ENCODE measurements around the gene VIPR2. TPM values are rescaled to one million over a fixed set of nuclear protein-coding genes. Genes with fewer than 3 reads are reported as not detected.
"Not testable (repeated sequence)": the region's sequence is repeated elsewhere in the genome, so short reads cannot be mapped to it uniquely, and the experiment has no call there.

The VIPR2 gene
- total RNA-seq, 4 donors from 2014 or later: 9.3 to 16.6 (median 12.1) TPM

GRCh38 chr7:159100281-159101082 lies 44.2 kb downstream of the VIPR2 start:
- H3K36me3 ChIP-seq; H3K9me3 ChIP-seq; DNase-seq (ENCODE audit: extremely low spot score); intact Hi-C loops (cut with DNase I); H3K4me3 ChIP-seq: not testable (repeated sequence)
- peaks cover 37 to 58% (median 44%) of the 10 kb centered on the region in 4 donors for H3K4me1 ChIP-seq
- H3K27ac ChIP-seq (replicated peaks in 1 of 4): peak overlapping the region in 3 of 4 donors; percentile 74 to 82 (median 78)
- 98% methylated on average over 37 of the region's 37 CpGs for WGBS
- H3K27me3 ChIP-seq: peaks cover 0 to 14% (median 0%) of the 10 kb centered on the region in 4 donors

- intact Hi-C loops (cut with DNase I): no loop called here
- H3K9me3 ChIP-seq: no peaks in the 10 kb centered on the region
- H3K4me3 ChIP-seq: no peak overlapping the region
- H3K4me1 ChIP-seq: peaks cover 30 to 53% (median 43%) of the 10 kb centered on the region in 4 donors
- peaks cover 0 to 7% (median 0%) of the 10 kb centered on the region in 4 donors for H3K27me3 ChIP-seq
- peaks cover 0 to 6% (median 3%) of the 10 kb centered on the region in 4 donors for H3K36me3 ChIP-seq
- 99% methylated on average over 9 of the region's 10 CpGs for WGBS
- no peak for DNase-seq (ENCODE audit: extremely low spot score)
- no peak for TF ChIP-seq EP300 (IDR thresholded peaks at IDR 0.05)
- peak overlapping the region; percentile 72 to 82 (median 76) for H3K27ac ChIP-seq (replicated peaks in 1 of 4)
These were observed 44.9 kb downstream of the VIPR2 start for GRCh38 chr7:159099711-159100231.

- peak overlapping the region; percentile 72 to 82 (median 76) for H3K27ac ChIP-seq (replicated peaks in 1 of 4)
- peaks cover 0 to 6% (median 3%) of the 10 kb centered on the region in 4 donors for H3K36me3 ChIP-seq
- no peak for DNase-seq (ENCODE audit: extremely low spot score)
- TF ChIP-seq EP300 (IDR thresholded peaks at IDR 0.05) (no peak), CTCF (IDR thresholded peaks at IDR 0.05) (peak in 1 of 3 experiments; percentile 38), POLR2AphosphoS5 (IDR thresholded peaks at IDR 0.05) (peak in 1 of 2 donors; percentile 69), POLR2A (IDR thresholded peaks at IDR 0.05; ENCODE audit: low read depth) (no peak)
- no peaks in the 10 kb centered on the region for H3K9me3 ChIP-seq
- WGBS: 44% methylated on average over 21 of the region's 22 CpGs
- no peak overlapping the region for H3K4me3 ChIP-seq
- peaks cover 36 to 48% (median 39%) of the 10 kb centered on the region in 4 donors for H3K4me1 ChIP-seq
- H3K27me3 ChIP-seq: no peaks in the 10 kb centered on the region
- intact Hi-C loops (cut with DNase I): no loop called here
These were observed 45.6 kb downstream of the VIPR2 start for GRCh38 chr7:159098811-159099655.

- 78% methylated on average over 6 of the region's 6 CpGs for WGBS
These were observed 46.3 kb downstream of the VIPR2 start for GRCh38 chr7:159098424-159098786.

More at GRCh38 chr7:159098424-159098786, 46.3 kb downstream of the VIPR2 start:
- intact Hi-C loops (cut with DNase I): no loop called here
- Histone ChIP-seq H3K9me3 (no peaks in the 10 kb centered on the region), H3K4me1 (peaks cover 37 to 48% (median 40%) of the 10 kb centered on the region in 4 donors), H3K27me3 (no peaks in the 10 kb centered on the region), H3K27ac (replicated peaks in 1 of 4) (peak overlapping the region; percentile 72 to 82 (median 76)), H3K36me3 (peaks cover 0 to 6% (median 3%) of the 10 kb centered on the region in 4 donors), H3K4me3 (no peak overlapping the region)
- DNase-seq (ENCODE audit: extremely low spot score): no peak
- TF ChIP-seq POLR2AphosphoS5 (IDR thresholded peaks at IDR 0.05) (no peak), CTCF (IDR thresholded peaks at IDR 0.05) (no peak), EP300 (IDR thresholded peaks at IDR 0.05) (no peak), POLR2A (IDR thresholded peaks at IDR 0.05; ENCODE audit: low read depth) (no peak)
